BJ (cell line): ENCODE data around the gene TYROBP. TPM values are rescaled to one million over a fixed set of nuclear protein-coding genes. Genes with fewer than 3 reads are reported as not detected.
A peak's percentile ranks its signal among the peaks of the same experiment; 100 is the strongest.

Experiments used
- CTCF ChIA-PET: fragments of 350-600 bp; formaldehyde crosslinking; extraction: SDS; loops from one replicate; lab custom pipeline; 2021; ENCODE audit warnings: antibody characterized with exemption, inconsistent platforms; lab: Yijun Ruan, JAX
- POLR2A ChIA-PET: fragments of 300-600 bp; sonication (Branson Sonifier 250); formaldehyde crosslinking; extraction: SDS; loops from one replicate; lab custom pipeline; 2021; ENCODE audit warnings: antibody characterized with exemption; lab: Charles Lee
- DNase-seq: peaks from one replicate; pipeline ENCODE4 v3.0.0-alpha.2; 2011; ENCODE audit warnings: low read depth
- H3K27me3 ChIP-seq: 2 replicates; pipeline ENCODE4 v1.6.0; 2011; ENCODE audit warnings: low read length; ENCODE audit not compliant: control insufficient read depth, insufficient read depth
- H3K36me3 ChIP-seq: 2 replicates; pipeline ENCODE4 v1.5.1; 2011; ENCODE audit warnings: low read length; ENCODE audit not compliant: control insufficient read depth, insufficient read depth
- H3K4me3 ChIP-seq: 2 replicates; pipeline ENCODE4 v1.5.1; 2011; ENCODE audit warnings: low read depth, mild to moderate bottlenecking, control low read depth, low read length
- polyA plus RNA-seq: library from polyadenylated mRNA; depleted of rRNA; stranded (reverse); fragments of >200 nt; gene quantifications from 2 replicates; pipeline ENCODE4 v1.2.3, GENCODE V29; 2011
- TF ChIP-seq, protein P1 (sequence below): IDR thresholded peaks from 2 replicates; pipeline ENCODE4 v1.5.1; 2011; ENCODE audit warnings: low read depth, mild to moderate bottlenecking, control low read depth, inconsistent platforms, low read length, moderate library complexity; ENCODE audit not compliant: insufficient read depth

TYROBP gene
- polyA plus RNA-seq, 1 experiment, result not detected

DNA sequence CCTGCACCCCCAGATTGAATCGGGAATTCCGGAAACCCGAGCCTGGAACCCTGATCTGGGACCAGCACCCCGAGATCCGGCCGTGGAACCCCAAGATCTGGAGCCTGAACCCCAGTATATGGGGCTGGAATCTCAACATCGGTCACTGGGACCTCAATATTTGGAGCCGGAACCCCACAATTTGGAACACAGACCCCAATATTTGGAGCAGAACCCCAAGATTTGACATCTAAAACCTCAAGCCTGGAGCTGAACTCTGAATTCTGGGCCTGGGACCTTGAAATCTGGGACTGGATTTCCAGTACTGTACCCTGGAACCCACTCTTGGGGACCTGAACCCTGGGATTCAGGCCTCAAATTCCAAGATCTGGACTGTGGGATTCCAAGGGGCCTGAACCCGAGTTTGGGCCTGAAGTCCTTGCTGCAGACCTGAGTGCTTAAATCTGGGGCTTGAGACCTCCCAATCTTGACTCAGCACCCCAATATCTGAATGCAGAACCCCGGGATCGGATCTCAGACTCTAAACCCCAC is 28.7 kb upstream of the TYROBP start:
- TF ChIP-seq, protein P1, sequence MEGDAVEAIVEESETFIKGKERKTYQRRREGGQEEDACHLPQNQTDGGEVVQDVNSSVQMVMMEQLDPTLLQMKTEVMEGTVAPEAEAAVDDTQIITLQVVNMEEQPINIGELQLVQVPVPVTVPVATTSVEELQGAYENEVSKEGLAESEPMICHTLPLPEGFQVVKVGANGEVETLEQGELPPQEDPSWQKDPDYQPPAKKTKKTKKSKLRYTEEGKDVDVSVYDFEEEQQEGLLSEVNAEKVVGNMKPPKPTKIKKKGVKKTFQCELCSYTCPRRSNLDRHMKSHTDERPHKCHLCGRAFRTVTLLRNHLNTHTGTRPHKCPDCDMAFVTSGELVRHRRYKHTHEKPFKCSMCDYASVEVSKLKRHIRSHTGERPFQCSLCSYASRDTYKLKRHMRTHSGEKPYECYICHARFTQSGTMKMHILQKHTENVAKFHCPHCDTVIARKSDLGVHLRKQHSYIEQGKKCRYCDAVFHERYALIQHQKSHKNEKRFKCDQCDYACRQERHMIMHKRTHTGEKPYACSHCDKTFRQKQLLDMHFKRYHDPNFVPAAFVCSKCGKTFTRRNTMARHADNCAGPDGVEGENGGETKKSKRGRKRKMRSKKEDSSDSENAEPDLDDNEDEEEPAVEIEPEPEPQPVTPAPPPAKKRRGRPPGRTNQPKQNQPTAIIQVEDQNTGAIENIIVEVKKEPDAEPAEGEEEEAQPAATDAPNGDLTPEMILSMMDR, result no peak
- ChIA-PET POLR2A (no interaction called here), CTCF (no interaction called here)
- H3K4me3 ChIP-seq, result peak overlapping the region; percentile 65
- peaks cover 2% of the 10 kb centered on the region for H3K36me3 ChIP-seq
- DNase-seq, result no peak
- no peaks in the 10 kb centered on the region for H3K27me3 ChIP-seq

DNA sequence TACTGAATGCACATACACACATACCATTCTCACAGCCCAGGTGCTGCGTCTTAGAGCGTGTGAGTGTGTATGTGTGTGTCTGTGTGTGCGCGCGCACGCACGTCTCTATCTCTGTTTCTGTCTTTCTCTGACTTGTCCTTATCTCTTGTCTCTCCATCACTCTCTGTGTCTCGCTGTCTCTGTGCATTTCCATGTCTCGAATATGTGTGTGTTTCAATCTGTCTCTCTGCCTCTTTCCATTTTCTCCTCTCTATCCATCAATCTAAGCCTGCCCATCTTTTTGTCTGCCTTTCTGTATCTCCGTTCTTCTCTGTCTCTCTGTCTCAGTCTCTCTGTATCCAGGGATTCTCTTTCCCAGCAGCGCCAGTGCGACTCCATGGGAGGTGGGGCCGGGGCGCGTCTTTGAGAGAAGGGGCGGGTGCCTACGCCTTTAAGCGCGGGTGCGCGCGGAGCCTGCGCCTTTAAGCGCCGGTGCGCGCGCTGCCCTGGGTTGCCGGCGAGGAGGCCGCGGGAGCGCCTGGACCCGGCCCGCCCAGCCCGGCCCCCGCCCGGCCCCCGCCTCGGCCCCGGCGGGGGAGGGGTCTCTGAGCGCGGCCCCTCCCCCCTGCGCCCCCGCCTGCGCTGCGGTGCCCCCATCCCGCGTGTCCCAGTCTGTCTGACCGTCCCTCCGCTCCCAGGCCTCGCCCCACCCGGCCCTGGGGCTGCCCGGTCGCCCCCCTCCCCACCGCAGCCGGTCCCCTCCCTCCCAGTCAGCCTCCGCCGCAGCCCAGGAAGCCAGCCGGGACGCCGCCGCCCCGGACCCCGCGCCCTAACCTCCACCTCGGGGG is 28.0 kb upstream of the TYROBP start, which contains the start of gene LRFN3:
TSS of gene LRFN3 (plus strand) at position 464 of the 827 bp plus-strand sequence. CDS start 3,052 bp downstream, outside the sequence.
- no peak for DNase-seq
- ChIA-PET CTCF (no interaction called here), POLR2A (no interaction called here)
- TF ChIP-seq, protein P1, result no peak
- Histone ChIP-seq H3K36me3 (peaks cover 2% of the 10 kb centered on the region), H3K4me3 (peak within 1 kb of the TSS; percentile 65), H3K27me3 (no peaks in the 10 kb centered on the region)

- ChIA-PET CTCF (interaction anchor here (0.6 to 4.6 kb wide), 8 partner anchors 10 to 239 kb away, joined by 3 to 82 read pairs (median 4); partner anchors contain the start of genes PSENEN, THAP8 and U2AF1L4), POLR2A (no interaction called here)
- DNase-seq, result no peak
- TF ChIP-seq, protein P1, result no peak
- Histone ChIP-seq H3K36me3 (no peaks in the 10 kb centered on the region), H3K27me3 (no peaks in the 10 kb centered on the region), H3K4me3 (no peak overlapping the region)
These were observed 24.3 kb upstream of the TYROBP start for GRCh38 chr19:35932291-35932936.

DNA sequence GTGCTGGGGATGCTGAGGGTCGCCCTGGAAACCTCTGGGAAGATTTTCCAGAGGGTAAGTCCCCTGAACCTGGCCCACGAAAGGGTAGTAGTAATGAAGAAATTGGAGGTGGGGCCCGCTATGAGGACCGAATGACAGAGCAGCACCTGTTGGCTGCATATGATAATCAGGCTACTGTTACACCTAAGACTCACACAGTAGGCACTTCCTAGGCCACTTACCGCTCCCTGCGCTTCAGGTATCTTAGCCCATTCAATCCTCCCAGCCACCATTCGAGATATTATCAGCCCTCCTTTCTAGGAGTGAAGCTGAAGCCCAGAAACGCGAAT is 23.7 kb upstream of the TYROBP start:
- Histone ChIP-seq H3K4me3 (no peak overlapping the region), H3K27me3 (no peaks in the 10 kb centered on the region), H3K36me3 (no peaks in the 10 kb centered on the region)
- CTCF ChIA-PET, result interaction anchor here (0.6 to 4.6 kb wide), 8 partner anchors 10 to 238 kb away, joined by 3 to 82 read pairs (median 4); partner anchors contain the start of genes PSENEN, THAP8 and U2AF1L4
- POLR2A ChIA-PET, result no interaction called here
- TF ChIP-seq, protein P1, result no peak
- no peak for DNase-seq
